Breast epithelium (tissue), 3 donors: Measurements from ENCODE around the gene KCTD1.

Experiments used
- POLR2A ChIP-seq: fragments of 450-650 bp; IDR thresholded peaks from one replicate; pipeline ENCODE4 v1.6.1; 2016; ENCODE audit warnings: antibody characterized with exemption, mild to moderate bottlenecking, moderate library complexity
- TF ChIP-seq, protein P1 (sequence below), 3 donors: fragments of 450-650 bp; IDR thresholded peaks; one replicate each; pipeline ENCODE4 v1.5.1; 2016 to 2017; ENCODE audit warnings: antibody characterized with exemption in 3 of 3, mild to moderate bottlenecking in 3 of 3, moderate library complexity in 3 of 3

- TF ChIP-seq, protein P1, sequence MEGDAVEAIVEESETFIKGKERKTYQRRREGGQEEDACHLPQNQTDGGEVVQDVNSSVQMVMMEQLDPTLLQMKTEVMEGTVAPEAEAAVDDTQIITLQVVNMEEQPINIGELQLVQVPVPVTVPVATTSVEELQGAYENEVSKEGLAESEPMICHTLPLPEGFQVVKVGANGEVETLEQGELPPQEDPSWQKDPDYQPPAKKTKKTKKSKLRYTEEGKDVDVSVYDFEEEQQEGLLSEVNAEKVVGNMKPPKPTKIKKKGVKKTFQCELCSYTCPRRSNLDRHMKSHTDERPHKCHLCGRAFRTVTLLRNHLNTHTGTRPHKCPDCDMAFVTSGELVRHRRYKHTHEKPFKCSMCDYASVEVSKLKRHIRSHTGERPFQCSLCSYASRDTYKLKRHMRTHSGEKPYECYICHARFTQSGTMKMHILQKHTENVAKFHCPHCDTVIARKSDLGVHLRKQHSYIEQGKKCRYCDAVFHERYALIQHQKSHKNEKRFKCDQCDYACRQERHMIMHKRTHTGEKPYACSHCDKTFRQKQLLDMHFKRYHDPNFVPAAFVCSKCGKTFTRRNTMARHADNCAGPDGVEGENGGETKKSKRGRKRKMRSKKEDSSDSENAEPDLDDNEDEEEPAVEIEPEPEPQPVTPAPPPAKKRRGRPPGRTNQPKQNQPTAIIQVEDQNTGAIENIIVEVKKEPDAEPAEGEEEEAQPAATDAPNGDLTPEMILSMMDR (IDR thresholded peaks at IDR 0.05) = no peak
- no peak for TF ChIP-seq POLR2A
These were observed 59.2 kb downstream of the KCTD1 start for GRCh38 chr18:26489191-26489590.
